ENCODE results near the gene OBP2B.

- TF ChIP-seq CTCF (IDR thresholded peaks at IDR 0.05) (no peak), EP300 (IDR thresholded peaks at IDR 0.05) (no peak), POLR2A (IDR thresholded peaks at IDR 0.05) (no peak)
Measured at GRCh38 chr9:133188006-133188842, 20.8 kb downstream of the OBP2B start.

Measured in sigmoid colon (tissue), 4 donors.